ENCODE results near the gene RTBDN. TPM values are rescaled to one million over a fixed set of nuclear protein-coding genes. Genes with fewer than 3 reads are reported as not detected.

Gene RTBDN
- total and polyA plus RNA-seq, 10 of the 15 experiments (the other 5 are each of a cell fraction or from before 2014, with no cell fraction given) = 0.45 TPM; not detected in 9

DNA sequence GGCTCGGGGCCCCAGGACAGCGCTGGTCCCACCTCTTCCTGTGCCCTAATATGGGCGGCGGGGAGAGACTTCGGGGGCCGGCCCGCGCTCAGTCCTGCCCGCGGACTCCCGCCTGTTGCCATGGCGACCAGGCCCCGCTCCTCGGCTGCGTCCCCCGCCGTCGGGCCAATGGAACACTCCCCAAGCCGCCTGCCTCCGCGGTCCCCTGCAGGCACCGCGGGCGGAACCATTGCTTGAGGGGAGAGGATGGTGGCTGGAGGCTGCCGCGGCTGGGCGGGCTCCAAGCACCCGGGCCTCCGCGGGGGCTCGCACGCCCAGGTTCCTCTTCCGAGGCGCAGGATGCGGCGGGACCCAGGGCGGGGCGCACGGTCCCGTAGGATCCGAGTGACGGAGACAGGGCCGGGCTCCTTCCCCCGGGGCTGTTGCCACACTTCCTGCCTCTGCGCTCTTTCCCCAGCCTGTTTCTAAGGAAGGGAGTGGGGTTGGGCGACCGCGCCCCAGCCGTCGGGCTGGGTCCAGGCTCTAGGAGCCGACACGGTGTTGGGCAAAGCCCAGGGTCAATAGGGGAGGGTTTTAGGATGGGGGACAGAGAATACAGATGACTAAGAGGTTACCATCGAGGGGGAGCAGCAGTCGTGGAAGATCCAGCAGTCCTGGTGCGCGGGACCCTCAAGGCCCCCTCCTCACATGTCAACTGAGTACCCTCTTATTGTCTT is 44.3 kb downstream of the RTBDN start (continued):
- TF ChIP-seq, protein P1, sequence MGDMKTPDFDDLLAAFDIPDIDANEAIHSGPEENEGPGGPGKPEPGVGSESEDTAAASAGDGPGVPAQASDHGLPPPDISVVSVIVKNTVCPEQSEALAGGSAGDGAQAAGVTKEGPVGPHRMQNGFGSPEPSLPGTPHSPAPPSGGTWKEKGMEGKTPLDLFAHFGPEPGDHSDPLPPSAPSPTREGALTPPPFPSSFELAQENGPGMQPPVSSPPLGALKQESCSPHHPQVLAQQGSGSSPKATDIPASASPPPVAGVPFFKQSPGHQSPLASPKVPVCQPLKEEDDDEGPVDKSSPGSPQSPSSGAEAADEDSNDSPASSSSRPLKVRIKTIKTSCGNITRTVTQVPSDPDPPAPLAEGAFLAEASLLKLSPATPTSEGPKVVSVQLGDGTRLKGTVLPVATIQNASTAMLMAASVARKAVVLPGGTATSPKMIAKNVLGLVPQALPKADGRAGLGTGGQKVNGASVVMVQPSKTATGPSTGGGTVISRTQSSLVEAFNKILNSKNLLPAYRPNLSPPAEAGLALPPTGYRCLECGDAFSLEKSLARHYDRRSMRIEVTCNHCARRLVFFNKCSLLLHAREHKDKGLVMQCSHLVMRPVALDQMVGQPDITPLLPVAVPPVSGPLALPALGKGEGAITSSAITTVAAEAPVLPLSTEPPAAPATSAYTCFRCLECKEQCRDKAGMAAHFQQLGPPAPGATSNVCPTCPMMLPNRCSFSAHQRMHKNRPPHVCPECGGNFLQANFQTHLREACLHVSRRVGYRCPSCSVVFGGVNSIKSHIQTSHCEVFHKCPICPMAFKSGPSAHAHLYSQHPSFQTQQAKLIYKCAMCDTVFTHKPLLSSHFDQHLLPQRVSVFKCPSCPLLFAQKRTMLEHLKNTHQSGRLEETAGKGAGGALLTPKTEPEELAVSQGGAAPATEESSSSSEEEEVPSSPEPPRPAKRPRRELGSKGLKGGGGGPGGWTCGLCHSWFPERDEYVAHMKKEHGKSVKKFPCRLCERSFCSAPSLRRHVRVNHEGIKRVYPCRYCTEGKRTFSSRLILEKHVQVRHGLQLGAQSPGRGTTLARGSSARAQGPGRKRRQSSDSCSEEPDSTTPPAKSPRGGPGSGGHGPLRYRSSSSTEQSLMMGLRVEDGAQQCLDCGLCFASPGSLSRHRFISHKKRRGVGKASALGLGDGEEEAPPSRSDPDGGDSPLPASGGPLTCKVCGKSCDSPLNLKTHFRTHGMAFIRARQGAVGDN (IDR thresholded peaks at IDR 0.05) = no peak
- no peak for TF ChIP-seq ZNF274 (IDR thresholded peaks at IDR 0.05; ENCODE audit: insufficient read depth, insufficient read length)
- TF ChIP-seq RBBP5 (conservative IDR thresholded peaks at IDR 0.05) = no peak
- peak in 1 of 2 experiments; percentile 18; a peak in 1 of 3 replicates for TF ChIP-seq EGR1 (IDR thresholded peaks at IDR 0.05; ENCODE audit: borderline replicate concordance in 1 of 2, low read depth in 2 of 2, low read length in 2 of 2)
- TF ChIP-seq CHD1 (IDR thresholded peaks at IDR 0.05; ENCODE audit: low read depth, low read length) = peak; percentile 99
- TF ChIP-seq, protein P2, sequence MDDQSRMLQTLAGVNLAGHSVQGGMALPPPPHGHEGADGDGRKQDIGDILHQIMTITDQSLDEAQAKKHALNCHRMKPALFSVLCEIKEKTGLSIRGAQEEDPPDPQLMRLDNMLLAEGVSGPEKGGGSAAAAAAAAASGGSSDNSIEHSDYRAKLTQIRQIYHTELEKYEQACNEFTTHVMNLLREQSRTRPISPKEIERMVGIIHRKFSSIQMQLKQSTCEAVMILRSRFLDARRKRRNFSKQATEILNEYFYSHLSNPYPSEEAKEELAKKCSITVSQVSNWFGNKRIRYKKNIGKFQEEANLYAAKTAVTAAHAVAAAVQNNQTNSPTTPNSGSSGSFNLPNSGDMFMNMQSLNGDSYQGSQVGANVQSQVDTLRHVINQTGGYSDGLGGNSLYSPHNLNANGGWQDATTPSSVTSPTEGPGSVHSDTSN (IDR thresholded peaks at IDR 0.05; ENCODE audit: insufficient replicate concordance, low read depth, low read length) = no peak
- no peak for TF ChIP-seq CBX3 (IDR thresholded peaks at IDR 0.05; ENCODE audit: borderline replicate concordance, low read depth)
- TF ChIP-seq SRF (IDR thresholded peaks at IDR 0.05; ENCODE audit: low read depth in 2 of 2, low read length in 2 of 2) = peak; percentile 99 to 100
- TF ChIP-seq HDGF (IDR thresholded peaks at IDR 0.05) = peak; percentile 77
- TF ChIP-seq POLR2AphosphoS5 (IDR thresholded peaks at IDR 0.05; ENCODE audit: low read length) = peak; percentile 20
- no peak; the same call in 1 of the 2 replicates for TF ChIP-seq MTA2 (IDR thresholded peaks at IDR 0.05; ENCODE audit: low read depth)
- no peak for TF ChIP-seq ETV6 (conservative IDR thresholded peaks at IDR 0.05 in 1 of 2, IDR thresholded peaks at IDR 0.05 in 1 of 2; ENCODE audit: borderline replicate concordance in 1 of 2, low read depth in 1 of 2)
- TF ChIP-seq NBN (IDR thresholded peaks at IDR 0.05) = peak; percentile 77
- TF ChIP-seq SMAD1 (IDR thresholded peaks at IDR 0.05; ENCODE audit: low read depth, partially characterized antibody) = peak; percentile 69
- no peak for TF ChIP-seq CREB1 (IDR thresholded peaks at IDR 0.05; ENCODE audit: low read depth)
- TF ChIP-seq FOXM1 (IDR thresholded peaks at IDR 0.05; ENCODE audit: low read depth, low read length) = no peak
- TF ChIP-seq SMAD5 (IDR thresholded peaks at IDR 0.05; ENCODE audit: low read depth) = no peak
- TF ChIP-seq, protein P3, sequence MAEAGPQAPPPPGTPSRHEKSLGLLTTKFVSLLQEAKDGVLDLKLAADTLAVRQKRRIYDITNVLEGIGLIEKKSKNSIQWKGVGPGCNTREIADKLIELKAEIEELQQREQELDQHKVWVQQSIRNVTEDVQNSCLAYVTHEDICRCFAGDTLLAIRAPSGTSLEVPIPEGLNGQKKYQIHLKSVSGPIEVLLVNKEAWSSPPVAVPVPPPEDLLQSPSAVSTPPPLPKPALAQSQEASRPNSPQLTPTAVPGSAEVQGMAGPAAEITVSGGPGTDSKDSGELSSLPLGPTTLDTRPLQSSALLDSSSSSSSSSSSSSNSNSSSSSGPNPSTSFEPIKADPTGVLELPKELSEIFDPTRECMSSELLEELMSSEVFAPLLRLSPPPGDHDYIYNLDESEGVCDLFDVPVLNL (IDR thresholded peaks at IDR 0.05; ENCODE audit: low read depth, low read length) = 0 out of 2 replicates have a peak, but pooled peaks have one; percentile 39
- no peak for TF ChIP-seq YBX1 (IDR thresholded peaks at IDR 0.05)
- TF ChIP-seq, protein P4, sequence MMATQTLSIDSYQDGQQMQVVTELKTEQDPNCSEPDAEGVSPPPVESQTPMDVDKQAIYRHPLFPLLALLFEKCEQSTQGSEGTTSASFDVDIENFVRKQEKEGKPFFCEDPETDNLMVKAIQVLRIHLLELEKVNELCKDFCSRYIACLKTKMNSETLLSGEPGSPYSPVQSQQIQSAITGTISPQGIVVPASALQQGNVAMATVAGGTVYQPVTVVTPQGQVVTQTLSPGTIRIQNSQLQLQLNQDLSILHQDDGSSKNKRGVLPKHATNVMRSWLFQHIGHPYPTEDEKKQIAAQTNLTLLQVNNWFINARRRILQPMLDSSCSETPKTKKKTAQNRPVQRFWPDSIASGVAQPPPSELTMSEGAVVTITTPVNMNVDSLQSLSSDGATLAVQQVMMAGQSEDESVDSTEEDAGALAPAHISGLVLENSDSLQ (IDR thresholded peaks at IDR 0.05) = peak; percentile 52; the same call in 1 of the 2 replicates
- TF ChIP-seq NR2C2 (IDR thresholded peaks at IDR 0.05; ENCODE audit: borderline replicate concordance, control insufficient read depth, insufficient read length, low read depth) = no peak
- TF ChIP-seq ZZZ3 (IDR thresholded peaks at IDR 0.05; ENCODE audit: control insufficient read depth, insufficient read length, low read depth) = no peak
- no peak for TF ChIP-seq TCF7 (IDR thresholded peaks at IDR 0.05; ENCODE audit: borderline replicate concordance)
